GM12878 (cell line): ENCODE results near the gene UBE2E3. TPM values are rescaled to one million over a fixed set of nuclear protein-coding genes. Genes with fewer than 3 reads are reported as not detected.

Experiments
- ATAC-seq: fragments of 200-7000 bp; cut with Tn5 transposase; 3 replicates; pipeline ENCODE4 v1.9.1; 2020; ENCODE audit warnings: mild to moderate bottlenecking, moderate library complexity
- BruUV-seq: library from RNA; stranded (reverse); fragments of 400-500 nt; replicated peaks from 2 replicates; lab custom pipeline; 2021; lab: Mats Ljungman, UMichigan
- CTCF ChIA-PET: fragments of 300-600 bp; sonication (Branson Sonifier 250); formaldehyde crosslinking; extraction: SDS; loops from one replicate; lab custom pipeline; 2021; ENCODE audit warnings: inconsistent platforms; lab: Yijun Ruan, JAX
- POLR2A ChIA-PET: fragments of 350-600 bp; formaldehyde crosslinking; extraction: SDS; loops from one replicate; lab custom pipeline; 2021; ENCODE audit warnings: inconsistent platforms; lab: Charles Lee
- RAD21 ChIA-PET: fragments of 300-600 bp; sonication (Branson Sonifier 250); formaldehyde crosslinking; loops from one replicate; lab custom pipeline; 2023; ENCODE audit warnings: antibody characterized with exemption; ENCODE audit not compliant: unreplicated experiment; lab: Charles Lee
- SMC1A ChIA-PET: fragments of 300-600 bp; sonication (Branson Sonifier 250); formaldehyde crosslinking; loops from one replicate; lab custom pipeline; 2023; ENCODE audit not compliant: unreplicated experiment, uncharacterized antibody; lab: Charles Lee
- DNase-seq: peaks from one replicate; pipeline ENCODE4 v3.0.0-alpha.2; 2011; ENCODE audit warnings: low read depth, low spot score
- FAIRE-seq: peaks from 3 replicates; lab custom pipeline; 2011; peaks lifted over from hg19 to GRCh38; lab: Jason Lieb, UNC
- H2AFZ ChIP-seq: 2 replicates; pipeline ENCODE4 v1.6.0; 2011; ENCODE audit warnings: low read depth, low read length, control low read depth; ENCODE audit not compliant: control insufficient read depth
- H3K27ac ChIP-seq: 2 replicates; pipeline ENCODE4 v1.5.1; 2011; ENCODE audit warnings: control low read depth; ENCODE audit not compliant: control insufficient read depth, insufficient read depth
- H3K27me3 ChIP-seq, 2 experiments: replicated peaks in 1 of 2; 2 replicates each; pipeline versions ENCODE4 v1.6.0 to v1.6.1; 2011; ENCODE audit warnings: low read length in 1 of 2; ENCODE audit not compliant: control insufficient read depth in 2 of 2, insufficient read depth in 2 of 2
- H3K36me3 ChIP-seq, 2 experiments: 2 replicates each; pipeline ENCODE4 v1.5.1; 2011; ENCODE audit warnings: low read length in 1 of 2; ENCODE audit not compliant: control insufficient read depth in 2 of 2, insufficient read depth in 2 of 2
- H3K4me1 ChIP-seq: 2 replicates; pipeline ENCODE4 v1.6.1; 2011; ENCODE audit warnings: mild to moderate bottlenecking, low read length, moderate library complexity, mixed read lengths; ENCODE audit not compliant: control insufficient read depth, insufficient read depth
- H3K4me2 ChIP-seq: 2 replicates; pipeline ENCODE4 v1.6.0; 2011; ENCODE audit warnings: control low read depth; ENCODE audit not compliant: control insufficient read depth, insufficient read depth
- H3K4me3 ChIP-seq: fragments of 200-600 bp; sonication (generic); 2 replicates; pipeline ENCODE4 v1.5.1; 2016
- H3K79me2 ChIP-seq: 2 replicates; pipeline ENCODE4 v1.6.0; 2011; ENCODE audit warnings: low read length; ENCODE audit not compliant: control insufficient read depth, insufficient read depth
- H3K9ac ChIP-seq: 2 replicates; pipeline ENCODE4 v1.8.0; 2011; ENCODE audit warnings: low read length, control low read depth, mixed read lengths; ENCODE audit not compliant: control insufficient read depth, insufficient read depth
- H3K9me3 ChIP-seq: replicated peaks from 3 replicates; pipeline ENCODE4 v1.5.1; 2011; ENCODE audit warnings: mild to moderate bottlenecking, low read length; ENCODE audit not compliant: control insufficient read depth, insufficient read depth
- H4K20me1 ChIP-seq: 2 replicates; pipeline ENCODE4 v1.6.0; 2011; ENCODE audit not compliant: control insufficient read depth, insufficient read depth
- BCL3 ChIP-seq: IDR thresholded peaks from 2 replicates; pipeline ENCODE4 v1.6.1; 2011; ENCODE audit warnings: borderline replicate concordance, low read depth, mild to moderate bottlenecking, moderate library complexity, low read length; ENCODE audit not compliant: insufficient read depth, poor library complexity, severe bottlenecking
- CBFB ChIP-seq: IDR thresholded peaks from 2 replicates; pipeline ENCODE4 v1.6.1; 2016; ENCODE audit warnings: antibody characterized with exemption, low read depth
- CBX3 ChIP-seq: fragments of 200-600 bp; sonication (generic); IDR thresholded peaks from 2 replicates; pipeline ENCODE4 v1.6.1; 2016; ENCODE audit warnings: low read depth, borderline replicate concordance
- ELK1 ChIP-seq: IDR thresholded peaks from 2 replicates; pipeline ENCODE4 v1.6.1; 2012; ENCODE audit warnings: low read depth, low read length, improper control_type of control experiment
- HDGF ChIP-seq: fragments of 450-650 bp; IDR thresholded peaks from 2 replicates; pipeline ENCODE4 v1.6.1; 2016; ENCODE audit warnings: antibody characterized with exemption
- IKZF2 ChIP-seq, 2 experiments: fragments of 450-650 bp; IDR thresholded peaks; 2 replicates each; pipeline ENCODE4 v1.6.1; 2017; ENCODE audit warnings: mild to moderate bottlenecking in 2 of 2, moderate library complexity in 2 of 2
- IRF4 ChIP-seq: IDR thresholded peaks from 2 replicates; pipeline ENCODE4 v1.6.1; 2011; ENCODE audit warnings: low read depth, low read length
- MEF2A ChIP-seq: IDR thresholded peaks from 2 replicates; pipeline ENCODE4 v1.6.1; 2011; ENCODE audit warnings: low read depth, mild to moderate bottlenecking, low read length, moderate library complexity; ENCODE audit not compliant: insufficient read depth
- MLLT1 ChIP-seq: fragments of 450-650 bp; IDR thresholded peaks from 2 replicates; pipeline ENCODE4 v1.6.1; 2016; ENCODE audit warnings: mild to moderate bottlenecking
- MTA3 ChIP-seq: IDR thresholded peaks from 2 replicates; pipeline ENCODE4 v1.6.1; 2012; ENCODE audit warnings: low read length, inconsistent platforms, borderline replicate concordance
- PBX3 ChIP-seq: IDR thresholded peaks from 2 replicates; pipeline ENCODE4 v1.6.1; 2011; ENCODE audit warnings: mild to moderate bottlenecking, low read depth, low read length, moderate library complexity; ENCODE audit not compliant: insufficient replicate concordance
- PRDM15 ChIP-seq: fragments of 450-650 bp; formaldehyde crosslinking; IDR thresholded peaks from 2 replicates; pipeline ENCODE4 v1.4.0; 2020; ENCODE audit warnings: mild to moderate bottlenecking, moderate library complexity
- SREBF1 ChIP-seq: IDR thresholded peaks from 2 replicates; pipeline ENCODE4 v1.6.1; 2012; ENCODE audit warnings: mild to moderate bottlenecking, low read length
- TCF7 ChIP-seq: IDR thresholded peaks from 2 replicates; pipeline ENCODE4 v1.6.1; 2014; ENCODE audit warnings: antibody characterized with exemption, borderline replicate concordance
- USF2 ChIP-seq: IDR thresholded peaks from 2 replicates; pipeline ENCODE4 v1.6.1; 2011; ENCODE audit warnings: low read depth, low read length, improper control_type of control experiment, borderline replicate concordance
- WGBS: methylation state at CpG from one replicate; pipeline ENCODE4 v1.1.6; 2016; ENCODE audit warnings: low lambda C conversion rate; ENCODE audit not compliant: insufficient replicate concordance, insufficient coverage; ENCODE audit errors: missing lambda C conversion rate; 5-methylcytosine and 5-hydroxymethylcytosine counted together
- in situ Hi-C: fragments of 300-500 bp; cut with MboI; formaldehyde crosslinking; loops from 9 replicates; pipeline ENCODE4 v1.14.3; 2018; ENCODE audit warnings: mixed read lengths
- intact Hi-C: fragments of 100-400 bp; cut with micrococcal nuclease; formaldehyde crosslinking; loops from one replicate; pipeline ENCODE4 v1.14.2; 2022; ENCODE audit not compliant: unreplicated experiment
- polyA plus RNA-seq, 11 experiments: library from polyadenylated mRNA; depleted of rRNA in 4 of 11; unstranded in 6 of 11; stranded (reverse) in 5 of 11; fragments of >200 nt; fragmentation: Nextera tagmentation in 4 of 11; fragmentation: Illumina TruSeq in 1 of 11; extraction: Ambion mirVana in 4 of 11; extraction: Trizol in 1 of 11; gene quantifications; 1 replicate in 1 of 11; 2 replicates in 10 of 11; pipeline versions ENCODE4 v1.2.1 to v1.2.3, GENCODE V29; 2011 to 2016; ENCODE audit warnings: inconsistent platforms in 2 of 11, missing spikeins in 2 of 11, low read depth in 1 of 11
- total RNA-seq, 4 experiments: library from RNA; depleted of rRNA in 3 of 4; stranded (reverse); fragments of >200 nt in 3 of 4; fragmentation: Illumina TruSeq in 1 of 4; extraction: Trizol in 1 of 4; gene quantifications; 2 replicates each; pipeline versions ENCODE4 v1.2.1 to v1.2.3, GENCODE V29; 2013 to 2021

The UBE2E3 gene
- total and polyA plus RNA-seq, 10 of the 15 experiments (the other 5 are each of a cell fraction or from before 2014, with no cell fraction given): 14.9 to 50.0 (median 26.2) TPM

GRCh38 chr2:181037922-181038321 lies 57.5 kb downstream of the UBE2E3 start:
- DNase-seq: no peak
- CTCF ChIA-PET: interaction anchor here (0.9 to 1.6 kb wide), 5 partner anchors 10 to 22 kb away, joined by 3 to 5 read pairs (median 3); no protein-coding TSS in a partner anchor
- WGBS: 90% methylated on average over 1 of the region's 1 CpG
- no peaks in the 10 kb centered on the region for H4K20me1 ChIP-seq
- H3K4me3 ChIP-seq: no peak overlapping the region
- no peaks in the 10 kb centered on the region for H3K79me2 ChIP-seq
- H3K27ac ChIP-seq: no peak overlapping the region
- H3K4me1 ChIP-seq: peaks cover 3% of the 10 kb centered on the region
- no TSS peak for BruUV-seq
- no peak for ATAC-seq
- POLR2A ChIA-PET: no interaction called here
- intact Hi-C loops (loop anchor here (5.0 kb wide), 1 partner anchor 56 kb away; the partner anchor contains the start of gene UBE2E3), in situ Hi-C loops (no loop called here)
- H3K9me3 ChIP-seq: no peaks in the 10 kb centered on the region
- no peak overlapping the region for H3K4me2 ChIP-seq
- H3K9ac ChIP-seq: no peak overlapping the region
- no peak for FAIRE-seq
- RAD21 ChIA-PET: no interaction called here
- H2AFZ ChIP-seq: no peak overlapping the region
- no peaks in the 10 kb centered on the region for H3K27me3 ChIP-seq
- H3K36me3 ChIP-seq: no peaks in the 10 kb centered on the region
- SMC1A ChIA-PET: interaction anchor here (2.0 kb wide), 1 partner anchor 12 kb away, joined by 7 read pairs; no protein-coding TSS in a partner anchor
- TF ChIP-seq SREBF1 (no peak), PRDM15 (CRISPR knock-in tag) (no peak), ELK1 (no peak), IKZF2 (IDR thresholded peaks at IDR 0.05) (no peak), TCF7 (no peak), CBX3 (no peak), MTA3 (no peak), IRF4 (no peak), MLLT1 (no peak), BCL3 (no peak), CBFB (no peak), HDGF (no peak), MEF2A (no peak), PBX3 (no peak), USF2 (no peak)
